Measurements from ENCODE around the gene PARD6B.
"Not testable (repeated sequence)": the region's sequence is repeated elsewhere in the genome, so short reads cannot be mapped to it uniquely, and the experiment has no call there.

DNA sequence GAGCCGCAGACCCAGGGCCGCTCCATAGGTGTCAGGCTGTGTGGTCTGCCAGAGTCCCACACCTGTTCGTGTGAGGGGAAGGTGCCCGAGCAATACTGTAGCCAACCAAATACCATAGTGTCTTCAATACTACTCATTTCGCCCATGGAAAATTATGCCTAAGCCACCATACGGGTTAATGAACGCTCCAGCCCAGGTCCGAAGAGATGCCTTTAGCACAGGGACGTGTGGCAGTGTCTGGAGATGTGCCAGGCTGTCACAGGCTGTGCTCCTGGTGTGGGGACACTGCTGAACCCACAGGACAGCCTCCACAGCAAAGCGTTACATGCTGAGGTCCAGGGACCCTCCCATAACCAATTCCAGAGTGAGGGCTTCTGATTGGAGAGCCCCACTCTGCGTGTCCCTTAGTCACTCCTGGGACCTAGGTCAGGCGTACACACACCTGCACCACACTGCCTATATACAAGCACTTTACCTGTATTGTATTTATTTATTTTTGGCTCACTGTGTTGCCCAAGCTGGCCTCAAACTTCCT lies 38.2 kb downstream of the PARD6B start:
- TF ChIP-seq, protein P1, sequence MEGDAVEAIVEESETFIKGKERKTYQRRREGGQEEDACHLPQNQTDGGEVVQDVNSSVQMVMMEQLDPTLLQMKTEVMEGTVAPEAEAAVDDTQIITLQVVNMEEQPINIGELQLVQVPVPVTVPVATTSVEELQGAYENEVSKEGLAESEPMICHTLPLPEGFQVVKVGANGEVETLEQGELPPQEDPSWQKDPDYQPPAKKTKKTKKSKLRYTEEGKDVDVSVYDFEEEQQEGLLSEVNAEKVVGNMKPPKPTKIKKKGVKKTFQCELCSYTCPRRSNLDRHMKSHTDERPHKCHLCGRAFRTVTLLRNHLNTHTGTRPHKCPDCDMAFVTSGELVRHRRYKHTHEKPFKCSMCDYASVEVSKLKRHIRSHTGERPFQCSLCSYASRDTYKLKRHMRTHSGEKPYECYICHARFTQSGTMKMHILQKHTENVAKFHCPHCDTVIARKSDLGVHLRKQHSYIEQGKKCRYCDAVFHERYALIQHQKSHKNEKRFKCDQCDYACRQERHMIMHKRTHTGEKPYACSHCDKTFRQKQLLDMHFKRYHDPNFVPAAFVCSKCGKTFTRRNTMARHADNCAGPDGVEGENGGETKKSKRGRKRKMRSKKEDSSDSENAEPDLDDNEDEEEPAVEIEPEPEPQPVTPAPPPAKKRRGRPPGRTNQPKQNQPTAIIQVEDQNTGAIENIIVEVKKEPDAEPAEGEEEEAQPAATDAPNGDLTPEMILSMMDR (IDR thresholded peaks at IDR 0.05) = not testable (repeated sequence)
- not testable (repeated sequence) for TF ChIP-seq POLR2A, EP300, POLR2AphosphoS5 (IDR thresholded peaks at IDR 0.05)

Measured in sigmoid colon (tissue), 4 donors.